ENCODE data around the gene SLAMF6. TPM values are rescaled to one million over a fixed set of nuclear protein-coding genes. Genes with fewer than 3 reads are reported as not detected.
"Not testable (repeated sequence)": the region's sequence is repeated elsewhere in the genome, so short reads cannot be mapped to it uniquely, and the experiment has no call there.

SLAMF6 gene
- total RNA-seq = 1.2 TPM
- long read RNA-seq = 0 reads

DNA sequence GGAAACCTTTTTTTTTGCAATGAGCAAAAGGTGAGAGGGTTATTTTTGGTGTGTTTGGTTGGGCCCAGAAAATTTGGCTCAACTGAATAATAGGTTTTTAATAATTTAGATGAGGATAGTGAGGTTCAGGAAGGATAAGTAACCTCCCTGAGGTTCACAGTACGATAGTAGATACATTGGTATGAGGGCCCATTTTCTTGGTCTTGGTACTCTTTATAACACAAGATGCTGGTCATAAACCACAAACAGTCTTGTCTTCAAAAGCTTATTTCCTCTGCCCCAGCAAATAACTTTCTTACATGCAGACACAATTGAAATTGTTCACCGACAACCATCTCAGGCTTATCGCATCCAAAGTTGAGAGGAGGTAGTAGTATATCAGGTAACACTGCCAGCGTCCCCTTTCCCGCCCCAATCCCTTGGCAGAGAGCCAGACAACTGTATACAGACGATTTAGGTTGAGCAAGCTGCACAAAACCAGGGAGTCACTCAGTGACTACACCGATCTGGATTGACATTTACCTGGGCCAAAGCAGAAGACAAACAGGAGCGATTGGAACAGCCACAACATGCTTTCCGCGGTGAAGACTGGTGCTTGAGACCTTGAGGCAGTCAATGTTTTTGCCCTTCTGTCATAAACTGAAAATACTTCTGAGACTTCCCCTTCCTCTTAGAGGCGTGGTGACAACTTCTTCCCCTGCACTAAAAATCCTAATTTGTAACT lies at the start of gene SLAMF6:
SLAMF6 (minus strand) TSS at position 634 of the 724 bp plus-strand sequence; CDS start at position 571, 63 bp downstream.
- no peak for DNase-seq (ENCODE audit: low spot score)

DNA sequence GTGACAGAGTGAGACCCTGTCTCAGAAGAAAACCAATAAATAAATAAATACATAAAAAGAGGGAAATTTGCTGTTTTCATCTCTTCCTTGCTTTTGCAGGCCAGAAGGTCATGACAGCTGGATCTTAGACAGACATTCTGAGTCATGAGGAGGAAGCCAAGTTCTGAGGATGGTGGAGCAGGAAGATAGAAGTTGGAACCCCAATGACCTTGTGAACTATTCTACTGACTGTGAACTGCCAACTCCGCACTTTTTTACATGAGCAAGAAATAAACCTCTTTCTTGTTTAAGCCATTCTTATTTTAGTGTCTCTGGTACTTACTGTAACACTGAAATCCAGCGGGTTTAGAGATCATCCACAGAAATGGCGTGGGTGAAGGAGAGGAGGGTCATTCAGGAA lies 47.8 kb upstream of the SLAMF6 start:
- no peak for DNase-seq (ENCODE audit: low spot score)

DNA sequence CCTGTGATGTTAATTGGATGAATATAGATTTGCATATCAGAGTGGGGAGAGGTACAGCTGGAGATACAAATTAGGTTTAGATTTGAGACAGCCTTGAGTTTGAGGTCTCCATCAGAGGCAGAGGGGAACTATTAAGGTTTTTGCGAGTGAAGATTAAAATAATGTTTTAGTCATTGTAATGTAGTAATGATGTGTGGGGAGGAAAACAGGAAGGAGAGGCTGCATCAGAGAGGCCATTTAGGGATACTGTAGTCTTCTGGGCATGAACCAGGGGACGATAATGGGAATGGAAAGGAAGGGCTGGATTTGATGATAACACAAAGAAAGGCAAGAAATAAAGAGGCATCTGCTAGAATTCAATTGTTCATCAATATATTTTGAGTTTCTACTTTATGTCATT lies 46.8 kb upstream of the SLAMF6 start:
- no peak for DNase-seq (ENCODE audit: low spot score)

DNA sequence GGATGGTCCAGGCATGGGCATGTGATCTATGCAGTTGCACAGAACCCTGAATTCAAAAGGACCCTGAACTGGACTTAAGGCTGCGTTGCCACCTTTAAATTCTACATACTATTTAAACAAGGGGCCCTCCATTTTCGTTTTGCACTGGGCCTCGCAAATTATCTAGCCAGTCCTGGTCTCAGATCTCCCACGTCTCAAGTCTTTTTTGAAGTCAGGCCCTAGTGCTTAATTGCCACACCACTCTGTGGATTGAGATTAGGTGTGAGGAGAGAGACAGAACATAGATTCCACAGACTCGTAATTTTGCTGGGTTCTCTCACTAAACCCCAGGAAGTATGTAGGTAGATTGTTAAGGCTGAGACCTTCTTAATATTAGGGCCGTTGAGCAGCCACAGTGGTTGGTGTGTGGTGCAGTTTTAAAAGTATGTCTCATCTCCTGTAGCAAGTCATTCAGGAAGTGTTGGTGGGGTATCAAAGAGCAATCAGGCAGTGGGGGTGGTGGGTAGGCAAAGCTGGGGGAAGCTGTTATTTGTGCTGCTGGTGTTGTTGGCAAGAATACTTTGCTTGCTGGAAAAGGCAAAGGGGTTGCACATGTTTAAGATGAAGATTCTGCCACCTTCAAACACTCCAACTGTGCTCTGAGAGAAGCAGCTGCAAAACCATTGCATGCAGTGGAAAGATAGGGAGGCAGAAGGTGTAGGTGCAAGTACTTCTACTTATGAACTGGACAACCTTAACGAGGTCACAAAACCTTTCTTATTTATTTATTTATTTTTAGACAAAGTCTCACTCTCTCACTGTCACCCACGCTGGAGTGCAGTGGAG lies 45.0 kb upstream of the SLAMF6 start:
- no peak for DNase-seq (ENCODE audit: low spot score)

DNA sequence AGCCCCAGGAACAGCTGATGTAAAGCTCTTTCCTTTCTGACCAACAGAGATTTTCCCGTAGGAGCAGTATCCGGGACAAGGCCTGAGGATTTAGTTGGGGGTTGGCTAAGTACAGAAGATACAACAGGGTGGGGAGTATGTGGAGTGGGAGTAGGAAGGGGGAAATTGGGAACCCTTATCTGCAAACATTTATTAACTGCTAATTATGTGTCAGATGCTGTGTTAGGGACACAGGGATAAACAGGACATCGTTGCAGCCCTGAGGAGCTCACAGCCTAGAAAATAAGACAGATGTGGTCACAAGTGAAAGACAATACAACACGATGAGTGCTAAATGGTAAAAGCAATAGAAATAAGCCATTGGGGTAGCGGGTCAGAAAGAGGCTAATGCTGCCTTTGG lies 44.3 kb upstream of the SLAMF6 start:
- DNase-seq (ENCODE audit: low spot score) = no peak

DNA sequence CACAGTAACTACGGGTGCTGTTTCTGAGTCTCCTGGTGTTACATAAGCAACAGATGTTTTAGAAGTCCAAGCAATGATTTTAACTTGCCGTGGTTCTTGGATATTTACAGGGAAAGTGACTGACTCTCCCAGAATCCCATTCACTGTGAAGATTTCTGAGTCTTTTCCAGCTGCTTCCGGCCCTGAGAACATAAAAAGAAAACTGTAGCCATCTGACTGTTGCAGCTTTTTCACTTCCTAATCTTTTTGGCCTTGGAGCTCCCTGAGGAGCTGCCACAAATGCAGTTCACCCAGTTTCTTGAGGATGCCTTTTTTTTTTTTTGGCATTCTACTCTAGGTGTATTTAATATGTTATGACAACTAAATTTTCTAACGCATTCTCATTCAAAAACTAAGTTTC lies 42.5 kb upstream of the SLAMF6 start:
- no peak for DNase-seq (ENCODE audit: low spot score)

DNA sequence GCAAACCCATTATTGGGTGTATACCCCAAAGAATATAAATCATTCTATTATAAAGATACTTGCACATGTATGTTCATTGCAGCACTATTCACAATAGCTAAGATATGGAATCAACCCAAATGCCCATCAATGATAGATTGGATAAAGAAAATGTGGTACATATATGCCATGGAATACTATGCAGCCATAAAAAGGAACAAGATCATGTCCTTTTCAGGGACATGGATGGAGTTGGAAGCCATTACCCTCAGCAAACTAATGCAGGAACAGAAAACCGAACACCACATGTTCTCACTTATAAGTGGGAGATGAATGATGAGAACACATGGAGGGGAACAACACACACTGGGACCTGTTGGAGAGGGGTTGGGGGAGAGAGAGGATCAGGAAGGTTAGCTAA lies 40.2 kb upstream of the SLAMF6 start:
- DNase-seq (ENCODE audit: low spot score) = not testable (repeated sequence)

DNA sequence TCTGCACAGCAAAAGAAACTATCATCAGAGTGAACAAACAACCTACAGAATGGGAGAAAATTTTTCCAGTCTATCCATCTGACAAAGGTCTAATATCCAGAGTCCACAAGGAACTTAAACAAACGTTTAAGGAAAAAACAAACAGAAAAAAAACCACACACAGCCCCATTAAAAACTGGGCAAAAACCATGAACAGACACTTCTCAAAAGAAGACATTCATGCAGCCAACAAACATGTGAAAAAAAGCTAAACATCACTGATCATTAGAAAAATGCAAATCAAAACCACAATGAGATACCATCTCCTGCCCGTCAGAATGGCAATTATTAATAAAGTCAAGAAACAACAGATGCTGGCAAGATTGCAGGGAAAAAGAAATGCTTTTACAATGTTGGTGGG lies 39.7 kb upstream of the SLAMF6 start:
- not testable (repeated sequence) for DNase-seq (ENCODE audit: low spot score)

DNA sequence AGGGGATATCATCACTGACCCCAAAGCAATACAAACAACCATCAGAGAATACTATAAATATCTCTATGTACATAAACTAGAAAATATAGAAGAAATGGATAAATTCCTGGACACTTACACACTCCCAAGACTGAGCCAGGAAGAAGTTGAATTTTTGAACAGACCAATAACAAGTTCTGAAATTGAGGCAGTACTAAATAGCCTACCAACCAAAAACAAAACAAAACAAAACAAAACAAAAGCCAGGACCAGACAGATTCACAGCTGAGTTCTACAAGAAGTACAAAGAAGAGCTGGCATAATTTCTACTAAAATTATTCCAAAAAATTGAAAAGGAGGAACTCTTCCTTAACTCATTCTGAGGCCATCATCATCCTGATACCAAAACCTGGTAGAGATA lies 37.8 kb upstream of the SLAMF6 start:
- no peak for DNase-seq (ENCODE audit: low spot score)

DNA sequence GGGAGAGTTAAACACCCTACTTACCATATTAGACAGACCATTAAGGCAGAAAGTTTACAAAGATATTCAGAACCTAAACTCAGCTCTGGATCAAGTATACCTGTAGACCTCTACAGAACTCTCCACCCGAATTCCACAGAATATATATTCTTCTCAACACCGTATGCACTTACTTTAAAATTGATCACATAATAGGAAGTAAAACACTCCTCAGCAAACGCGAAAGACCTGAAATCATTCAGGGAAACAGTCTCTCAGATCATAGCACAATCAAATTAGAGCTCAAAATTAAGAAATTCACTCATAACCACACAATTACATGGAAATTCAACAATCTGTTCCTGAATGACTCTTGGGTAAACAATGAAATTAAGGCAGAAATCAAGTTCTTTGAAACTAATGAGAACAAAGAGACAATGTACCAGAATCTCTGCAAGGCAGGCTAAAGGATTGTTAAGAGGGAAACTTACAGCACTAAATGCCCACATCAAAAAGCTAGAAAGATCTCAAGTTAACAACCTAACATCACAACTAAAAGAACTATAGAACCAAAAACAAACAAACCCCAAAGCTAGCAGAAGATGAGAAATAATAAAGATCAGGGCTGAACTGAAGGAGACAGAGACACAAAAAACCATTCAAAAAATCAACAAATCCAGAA lies 37.1 kb upstream of the SLAMF6 start:
- DNase-seq (ENCODE audit: low spot score) = no peak

DNA sequence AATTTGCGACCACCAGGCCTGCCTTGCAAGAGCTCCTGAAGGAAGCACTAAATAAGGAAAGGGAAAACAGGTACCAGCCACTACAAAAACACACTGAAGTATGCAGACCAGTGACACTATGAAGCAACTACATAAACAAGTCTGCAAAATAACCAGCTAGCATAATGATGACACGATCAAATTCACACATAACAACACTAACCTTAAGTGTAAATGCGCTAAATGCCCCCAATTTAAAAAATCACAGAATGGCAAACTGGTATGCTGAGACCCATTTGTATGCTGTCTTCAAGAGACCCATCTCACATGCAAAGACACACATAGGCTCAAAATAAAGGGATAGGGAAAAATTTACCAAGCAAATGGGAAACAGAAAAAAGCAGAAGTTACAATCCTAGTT lies 36.4 kb upstream of the SLAMF6 start:
- not testable (repeated sequence) for DNase-seq (ENCODE audit: low spot score)

DNA sequence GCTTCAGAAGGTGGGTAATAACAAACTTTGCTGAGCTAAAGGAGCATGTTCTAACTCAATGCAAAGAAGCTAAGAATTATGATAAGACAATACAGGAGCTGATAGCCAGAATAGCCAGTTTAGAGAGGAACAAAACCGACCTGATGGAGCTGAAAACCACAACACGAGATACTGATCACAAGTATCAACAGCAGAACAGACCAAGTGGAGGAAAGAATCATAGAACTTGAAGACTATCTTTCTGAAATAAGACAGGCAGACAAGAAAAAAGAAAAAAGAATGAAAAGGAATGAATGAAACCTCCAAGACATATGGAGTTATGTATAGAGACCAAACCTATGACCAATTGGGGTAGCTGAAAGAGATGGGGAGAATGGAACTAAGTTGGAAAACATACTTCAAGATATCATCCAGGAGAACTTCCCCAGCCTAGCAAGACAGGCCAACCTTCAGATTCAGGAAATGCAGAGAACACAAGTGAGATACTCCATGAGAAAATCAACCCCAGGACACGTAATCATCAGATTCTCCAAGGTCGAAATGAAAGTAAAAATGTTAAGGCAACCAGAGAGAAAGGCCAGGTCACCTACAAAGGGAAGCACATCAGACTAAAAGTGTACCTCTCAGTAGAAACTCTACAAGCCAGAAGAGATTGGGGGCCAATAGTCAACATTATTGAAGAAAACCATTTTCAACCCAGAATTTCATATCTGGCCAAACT lies 35.8 kb upstream of the SLAMF6 start:
- DNase-seq (ENCODE audit: low spot score) = no peak

DNA sequence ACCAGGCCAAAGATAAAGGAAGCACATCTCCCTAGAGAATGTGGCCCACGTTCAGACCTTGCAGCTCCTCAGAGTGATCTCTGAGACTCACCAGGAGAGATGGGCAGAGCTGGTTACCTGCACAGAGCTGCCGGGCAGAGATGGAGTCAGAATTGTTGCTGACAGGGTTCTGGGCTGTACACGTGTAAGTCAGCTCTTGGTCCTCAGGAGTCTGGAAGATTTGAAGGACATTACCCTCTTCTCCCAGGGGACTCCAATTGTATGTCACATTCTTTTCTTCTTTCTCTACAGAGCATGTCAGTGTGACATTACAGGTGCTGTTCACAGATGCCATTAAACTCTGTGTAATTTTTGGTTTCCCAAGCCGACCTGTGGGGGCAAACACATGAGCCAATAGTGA lies 30.7 kb upstream of the SLAMF6 start:
- no peak for DNase-seq (ENCODE audit: low spot score)

DNA sequence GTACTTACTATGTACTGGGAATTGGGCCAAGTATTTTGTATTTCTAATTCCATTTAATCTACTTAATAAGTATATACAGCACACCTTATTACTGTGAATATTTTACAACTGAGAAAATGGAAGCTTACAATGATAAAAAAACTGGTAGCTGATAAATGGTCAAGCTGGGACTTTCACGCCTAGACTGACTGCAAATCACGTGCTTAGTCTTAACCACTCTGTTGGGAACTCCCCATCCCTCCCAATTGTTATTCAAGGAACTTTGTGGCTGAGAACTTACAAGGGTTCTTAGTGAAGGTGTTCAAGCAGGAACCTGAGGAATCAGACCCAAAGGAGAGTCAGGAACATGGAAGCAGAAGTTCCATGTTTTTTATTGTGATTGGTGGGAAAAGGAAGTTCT lies 29.4 kb upstream of the SLAMF6 start:
- no peak for DNase-seq (ENCODE audit: low spot score)

DNA sequence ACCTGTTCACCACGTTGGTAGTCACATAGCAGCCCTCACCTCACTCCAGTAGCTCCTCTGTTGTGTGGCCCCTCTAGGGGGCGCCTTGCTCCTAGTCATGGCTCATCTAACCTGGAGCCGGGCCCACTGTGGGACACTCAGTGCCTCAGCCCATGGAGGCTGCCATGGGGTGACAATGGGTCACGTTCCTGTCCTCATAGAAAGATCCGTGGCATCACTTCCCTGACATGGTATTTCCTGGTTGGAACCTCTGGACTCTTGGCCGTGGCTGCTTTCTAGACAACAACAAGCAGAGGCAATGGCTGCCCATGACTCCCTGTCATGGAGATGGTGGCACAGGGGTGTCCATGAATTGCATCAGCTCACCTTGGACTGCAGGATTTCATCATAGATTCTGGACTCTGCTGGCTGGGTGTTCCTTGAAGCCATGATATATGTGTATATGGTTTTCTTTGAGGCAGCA lies 27.5 kb upstream of the SLAMF6 start:
- DNase-seq (ENCODE audit: low spot score) = no peak

DNA sequence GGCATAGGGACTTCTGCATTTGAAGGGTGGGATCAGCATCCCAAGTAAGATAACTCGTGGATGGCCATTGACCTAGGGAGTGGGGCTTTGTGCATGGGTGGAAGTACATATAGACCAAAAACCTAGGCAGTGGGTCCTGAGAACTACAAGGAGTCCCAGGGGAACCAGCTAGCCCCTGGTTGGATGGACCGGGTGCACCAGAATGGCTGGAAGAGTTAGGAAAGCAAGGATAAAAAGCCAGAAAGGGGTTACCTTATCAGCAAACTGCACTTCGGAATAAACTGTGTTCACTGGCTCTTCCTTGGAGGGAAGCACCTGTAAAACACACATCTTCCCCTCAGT lies 26.6 kb upstream of the SLAMF6 start:
- DNase-seq (ENCODE audit: low spot score) = no peak

DNA sequence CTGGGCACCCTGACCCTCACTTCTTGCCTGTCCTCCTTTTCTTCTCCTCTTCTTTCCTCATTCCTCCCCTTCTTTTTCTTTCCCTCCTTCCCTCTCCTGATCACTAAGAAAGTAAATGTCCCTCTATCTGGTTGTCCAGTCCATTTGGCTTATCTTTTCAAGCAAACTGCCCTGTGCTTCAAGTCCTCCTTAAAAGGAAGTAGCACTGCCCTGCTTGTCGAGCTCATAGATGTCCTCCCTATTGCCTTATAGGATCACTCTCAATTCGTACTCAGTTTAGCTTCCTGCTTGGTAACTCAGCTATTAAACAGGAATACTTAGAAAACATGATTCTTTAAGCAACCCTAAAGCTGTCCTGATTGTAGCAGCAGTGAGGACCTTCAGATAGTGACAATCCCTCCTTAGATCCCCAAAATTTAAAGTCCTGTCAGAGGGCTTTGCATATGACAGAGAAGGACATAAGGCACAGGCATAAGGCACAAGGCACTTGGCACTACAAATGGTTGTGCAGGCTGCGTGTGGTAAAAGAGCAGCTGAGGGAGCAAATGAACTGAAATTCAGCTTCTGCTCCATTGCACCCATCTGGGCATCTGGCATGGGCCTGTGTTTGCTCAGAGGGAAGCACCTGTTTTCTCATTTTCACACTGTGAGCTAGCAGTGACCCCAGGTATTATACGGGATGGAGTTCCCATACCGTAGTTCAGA lies 26.1 kb upstream of the SLAMF6 start:
- DNase-seq (ENCODE audit: low spot score) = no peak

DNA sequence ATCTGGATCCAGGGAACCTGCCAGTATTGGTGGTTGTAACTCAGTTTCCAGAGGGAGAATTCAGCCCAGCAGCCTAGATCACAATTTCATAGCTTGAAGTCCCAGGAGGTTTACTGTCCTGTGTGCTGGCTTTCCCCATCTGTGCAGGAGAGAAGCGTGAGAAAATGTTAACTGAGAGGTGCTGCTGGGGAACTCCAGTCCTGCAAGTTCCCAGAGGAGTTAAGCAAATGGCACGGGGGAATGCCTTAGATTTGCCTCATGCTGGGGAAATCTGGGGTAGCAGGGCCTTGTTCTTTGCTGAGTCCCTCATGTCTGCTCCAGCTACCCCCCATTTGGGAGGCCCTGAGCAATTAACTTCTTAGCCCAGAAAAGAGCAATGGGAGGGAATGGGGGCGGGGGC lies 25.1 kb upstream of the SLAMF6 start:
- DNase-seq (ENCODE audit: low spot score) = no peak

DNA sequence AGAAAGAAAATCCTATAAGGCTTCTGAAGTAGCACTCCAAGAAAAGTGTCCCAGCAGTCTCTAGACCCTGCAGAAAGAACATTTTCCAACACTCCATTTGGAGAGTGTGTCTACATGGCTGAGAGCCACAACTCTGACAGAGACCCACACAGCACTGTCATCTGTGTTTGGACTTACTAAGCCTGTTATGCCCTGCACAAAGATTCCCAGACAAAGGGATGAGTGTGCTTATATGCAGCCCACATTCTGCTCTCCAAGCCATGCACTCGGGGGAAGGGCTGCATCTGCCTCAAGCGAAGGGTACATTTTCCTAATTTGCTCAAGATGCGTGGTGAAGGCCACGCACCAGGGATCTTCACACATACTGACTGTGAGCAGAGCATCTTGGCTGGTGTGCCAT lies 24.4 kb upstream of the SLAMF6 start:
- DNase-seq (ENCODE audit: low spot score) = no peak

DNA sequence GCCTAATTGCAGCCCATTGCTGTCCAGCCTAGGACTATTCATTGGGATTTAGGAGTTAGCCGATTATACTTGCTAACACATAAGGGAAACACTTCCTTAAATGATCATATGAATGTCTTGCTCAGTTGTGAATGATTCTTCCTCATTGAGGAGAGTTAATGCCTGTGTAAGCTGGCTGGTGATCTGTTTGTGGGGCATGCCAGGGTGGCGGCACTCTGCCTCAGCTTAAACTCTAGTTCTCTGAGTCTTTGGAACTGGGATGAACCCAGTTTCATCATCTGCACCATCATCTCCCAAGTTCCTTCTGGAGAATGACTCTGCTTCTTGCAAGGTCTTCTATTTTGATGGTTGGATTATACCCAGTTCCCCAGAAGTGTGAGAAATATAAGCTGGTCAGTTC lies 23.9 kb upstream of the SLAMF6 start:
- DNase-seq (ENCODE audit: low spot score) = no peak

DNA sequence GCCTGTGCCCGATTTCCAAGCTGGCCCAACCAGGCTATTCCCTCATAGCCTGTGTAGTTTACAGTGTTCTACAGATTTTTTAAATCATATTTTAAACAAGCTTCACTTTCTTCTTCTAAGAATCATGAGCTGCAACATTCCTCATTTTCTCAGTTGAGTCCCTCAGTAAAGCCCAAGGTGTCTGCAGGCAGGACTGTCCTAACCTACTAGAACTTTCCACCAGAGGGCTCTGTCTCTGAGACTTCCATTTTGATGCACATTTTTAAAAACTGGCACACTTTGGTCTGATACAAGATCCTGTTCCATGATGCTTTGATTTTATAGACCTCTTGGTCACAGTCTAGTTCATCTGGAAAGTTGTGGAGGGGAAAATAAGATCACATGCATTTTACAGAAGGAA lies 21.6 kb upstream of the SLAMF6 start:
- no peak for DNase-seq (ENCODE audit: low spot score)

All from mesenteric fat pad (tissue), 1 donor.